WTC11 (cell line): ENCODE results near the gene ARHGEF10L. TPM values are rescaled to one million over a fixed set of nuclear protein-coding genes. Genes with fewer than 3 reads are reported as not detected.

ENCODE experiments used
- ATAC-seq: fragments of 200-7000 bp; cut with Tn5 transposase; 2 replicates; pipeline ENCODE4 v1.10.0; 2021; ENCODE audit warnings: mild to moderate bottlenecking, moderate library complexity
- CTCF ChIA-PET: fragments of 300-600 bp; sonication (Branson Sonifier 250); formaldehyde crosslinking; loops from one replicate; lab custom pipeline; 2021; ENCODE audit warnings: antibody characterized with exemption; lab: Charles Lee
- POLR2A ChIA-PET: fragments of 350-600 bp; sonication (Branson Sonifier 250); formaldehyde crosslinking; loops from one replicate; lab custom pipeline; 2021; ENCODE audit warnings: antibody characterized with exemption; lab: Charles Lee
- DNase-seq: peaks from one replicate; pipeline ENCODE4 v3.0.0; 2021; ENCODE audit warnings: low spot score
- H3K27ac Mint-ChIP-seq: 2 replicates; pipeline ENCODE4 v1.8.0; 2021; ENCODE audit warnings: mixed read lengths
- H3K27me3 Mint-ChIP-seq: 2 replicates; pipeline ENCODE4 v1.8.0; 2021; ENCODE audit warnings: low read depth, mild to moderate bottlenecking, moderate library complexity, mixed read lengths
- H3K36me3 Mint-ChIP-seq: 2 replicates; pipeline ENCODE4 v1.8.0; 2021; ENCODE audit warnings: mixed read lengths
- H3K4me1 Mint-ChIP-seq: 2 replicates; pipeline ENCODE4 v1.8.0; 2022; ENCODE audit warnings: mixed read lengths
- H3K4me3 Mint-ChIP-seq: 2 replicates; pipeline ENCODE4 v1.8.0; 2021; ENCODE audit warnings: mild to moderate bottlenecking, moderate library complexity, mixed read lengths
- H3K9me3 Mint-ChIP-seq: 2 replicates; pipeline ENCODE4 v1.8.0; 2021; ENCODE audit warnings: mixed read lengths
- ATF3 ChIP-seq: sonication (generic); formaldehyde crosslinking; conservative IDR thresholded peaks from 2 replicates; pipeline ENCODE4 v1.8.1; 2022; ENCODE audit warnings: mild to moderate bottlenecking, missing genetic modification reagents
- CTCF ChIP-seq: fragments of 200-600 bp; IDR thresholded peaks from 2 replicates; pipeline ENCODE4 v1.8.0; 2022; ENCODE audit warnings: antibody characterized with exemption
- E2F1 ChIP-seq: sonication (generic); formaldehyde crosslinking; IDR thresholded peaks from 2 replicates; pipeline ENCODE4 v1.8.0; 2022; ENCODE audit warnings: mild to moderate bottlenecking, missing genetic modification reagents
- E2F4 ChIP-seq: sonication (generic); formaldehyde crosslinking; IDR thresholded peaks from 2 replicates; pipeline ENCODE4 v1.8.1; 2022; ENCODE audit warnings: low read depth, mild to moderate bottlenecking, moderate library complexity, missing genetic modification reagents, borderline replicate concordance
- ETV6 ChIP-seq: sonication (generic); formaldehyde crosslinking; IDR thresholded peaks from 2 replicates; pipeline ENCODE4 v1.8.1; 2022; ENCODE audit warnings: mild to moderate bottlenecking, missing genetic modification reagents
- FOXK1 ChIP-seq: sonication (generic); formaldehyde crosslinking; IDR thresholded peaks from 2 replicates; pipeline ENCODE4 v1.8.0; 2022; ENCODE audit warnings: mild to moderate bottlenecking, moderate library complexity, missing genetic modification reagents
- GABPB1 ChIP-seq: sonication (generic); formaldehyde crosslinking; IDR thresholded peaks from 2 replicates; pipeline ENCODE4 v1.8.1; 2023; ENCODE audit warnings: mild to moderate bottlenecking, missing genetic modification reagents
- HMGA2 ChIP-seq: fragments of 250-450 bp; sonication (Bioruptor Pico); IDR thresholded peaks from 2 replicates; pipeline ENCODE4 v1.4.0; 2021; ENCODE audit warnings: mild to moderate bottlenecking, moderate library complexity
- NR1H2 ChIP-seq: sonication (generic); formaldehyde crosslinking; IDR thresholded peaks from 2 replicates; pipeline ENCODE4 v1.9.0; 2021; ENCODE audit warnings: mild to moderate bottlenecking, moderate library complexity, missing genetic modification reagents
- TEAD1 ChIP-seq: sonication (generic); formaldehyde crosslinking; IDR thresholded peaks from 2 replicates; pipeline ENCODE4 v1.8.0; 2022; ENCODE audit warnings: mild to moderate bottlenecking, missing genetic modification reagents
- TEAD4 ChIP-seq: sonication (generic); formaldehyde crosslinking; IDR thresholded peaks from 2 replicates; pipeline ENCODE4 v1.8.0; 2022; ENCODE audit warnings: mild to moderate bottlenecking, missing genetic modification reagents
- USF1 ChIP-seq: sonication (generic); formaldehyde crosslinking; IDR thresholded peaks from 2 replicates; pipeline ENCODE4 v1.8.0; 2022; ENCODE audit warnings: mild to moderate bottlenecking, missing genetic modification reagents
- ZBTB43 ChIP-seq: sonication (generic); formaldehyde crosslinking; IDR thresholded peaks from 2 replicates; pipeline ENCODE4 v1.8.1; 2023; ENCODE audit warnings: mild to moderate bottlenecking, missing genetic modification reagents
- ZMAT4 ChIP-seq: fragments of 250-450 bp; sonication (Bioruptor Pico); IDR thresholded peaks from 2 replicates; pipeline ENCODE4 v1.9.0; 2021; ENCODE audit warnings: mild to moderate bottlenecking
- ZNF138 ChIP-seq: sonication (generic); formaldehyde crosslinking; conservative IDR thresholded peaks from 2 replicates; pipeline ENCODE4 v1.8.1; 2022; ENCODE audit warnings: mild to moderate bottlenecking, moderate library complexity, missing genetic modification reagents
- ZNF317 ChIP-seq: sonication (generic); formaldehyde crosslinking; IDR thresholded peaks from 2 replicates; pipeline ENCODE4 v1.8.1; 2023; ENCODE audit warnings: low read depth, mild to moderate bottlenecking, moderate library complexity, missing genetic modification reagents, borderline replicate concordance
- ZNF425 ChIP-seq: fragments of 250-450 bp; sonication (Bioruptor Pico); conservative IDR thresholded peaks from 2 replicates; pipeline ENCODE4 v1.9.0; 2021; ENCODE audit warnings: mild to moderate bottlenecking
- ZNF512 ChIP-seq: sonication (generic); formaldehyde crosslinking; IDR thresholded peaks from 2 replicates; pipeline ENCODE4 v1.8.1; 2022; ENCODE audit warnings: missing genetic modification reagents, borderline replicate concordance
- ZNF532 ChIP-seq: fragments of 250-450 bp; sonication (Bioruptor Pico); IDR thresholded peaks from 2 replicates; pipeline ENCODE4 v1.9.0; 2021; ENCODE audit warnings: mild to moderate bottlenecking, borderline replicate concordance
- total RNA-seq: library from RNA; stranded (reverse); gene quantifications from 3 replicates; pipeline ENCODE4 v1.2.3, GENCODE V29; 2021

ARHGEF10L gene
- total RNA-seq, 1 experiment from 2014 or later: 34.4 TPM

GRCh38 chr1:17732475-17732874, 193.0 kb downstream of the ARHGEF10L start (continued):
- TF ChIP-seq CTCF (no peak), ZNF317 (CRISPR knock-in tag) (no peak), ZNF425 (CRISPR knock-in tag) (no peak), ZNF512 (CRISPR knock-in tag) (no peak), ZNF138 (CRISPR knock-in tag) (no peak), ZBTB43 (no peak), E2F4 (no peak)

- Mint-ChIP-seq H3K4me3 (no peak overlapping the region), H3K27ac (no peak overlapping the region)
- TF ChIP-seq USF1 (CRISPR knock-in tag) (no peak), ZNF138 (CRISPR knock-in tag) (no peak), HMGA2 (CRISPR knock-in tag) (no peak), GABPB1 (CRISPR knock-in tag) (no peak), ETV6 (no peak), TEAD4 (CRISPR knock-in tag) (no peak), ATF3 (no peak), ZNF532 (CRISPR knock-in tag) (no peak), ZMAT4 (no peak), TEAD1 (CRISPR knock-in tag) (no peak), FOXK1 (CRISPR knock-in tag) (no peak), NR1H2 (no peak), E2F1 (CRISPR knock-in tag) (no peak)
- TF ChIP-seq, all 79 proteins: peak for 0
- Mint-ChIP-seq H3K9me3 (no peaks in the 10 kb centered on the region), H3K27me3 (no peaks in the 10 kb centered on the region), H3K36me3 (no peaks in the 10 kb centered on the region), H3K4me1 (peaks cover 6% of the 10 kb centered on the region)
- POLR2A ChIA-PET: no interaction called here
- CTCF ChIA-PET: interaction anchor here (0.9 to 2.0 kb wide), 2 partner anchors 10 to 37 kb away, joined by 4 to 7 read pairs; no protein-coding TSS in a partner anchor
- DNase-seq (no peak), ATAC-seq (no peak)
These were observed 194.2 kb downstream of the ARHGEF10L start for GRCh38 chr1:17733661-17734060.
